NK-92 (cell line): ENCODE data around the gene MCOLN3.
"Not testable (repeated sequence)": the region's sequence is repeated elsewhere in the genome, so short reads cannot be mapped to it uniquely, and the experiment has no call there.

Experiments
- DNase-seq: peaks from one replicate; lab custom pipeline; 2025; ENCODE audit not compliant: unreplicated experiment; lab: John Stamatoyannopoulos, UW

MCOLN3 gene

DNA sequence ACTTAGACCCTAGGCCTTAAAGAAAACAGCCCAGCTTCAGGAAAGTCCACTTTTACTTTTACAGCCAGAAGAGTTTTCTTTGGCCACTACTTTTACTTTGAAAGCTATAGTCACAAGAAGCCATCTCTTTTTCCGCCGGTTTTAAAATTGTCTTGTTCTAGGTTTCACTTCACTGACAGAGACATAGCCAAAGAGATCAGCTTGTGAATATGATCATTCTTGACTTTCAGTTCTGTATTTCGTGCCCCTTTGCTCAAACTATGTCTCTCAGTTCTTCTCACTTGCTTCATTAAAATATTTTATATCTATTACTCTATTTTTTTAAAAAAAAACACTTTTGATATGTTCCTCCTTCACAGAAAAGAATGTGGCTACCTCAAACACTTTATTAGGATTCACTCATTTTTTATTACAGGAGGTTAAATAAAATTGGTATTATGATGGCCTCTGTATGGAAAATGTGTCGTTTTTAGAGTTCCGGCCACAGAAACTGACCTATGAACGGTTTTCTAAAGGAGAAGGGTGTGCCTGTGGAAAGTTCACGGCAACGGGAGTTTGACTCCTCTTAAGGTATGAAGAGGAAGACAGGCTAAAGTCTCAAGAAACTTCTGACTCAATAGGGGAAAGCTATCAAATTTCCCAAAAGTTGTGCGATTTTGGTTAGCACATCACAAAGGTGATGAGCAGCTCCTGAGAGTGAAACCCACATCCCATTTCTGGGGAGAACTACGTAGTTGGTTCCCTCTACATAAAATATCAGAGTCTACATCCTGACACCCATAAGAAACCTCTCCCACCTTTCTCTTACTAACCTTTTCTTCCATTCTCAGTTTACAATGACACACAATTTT, 52.6 kb downstream of the MCOLN3 start:
- DNase-seq = no peak

GRCh38 chr1:84991097-84991920, 57.0 kb downstream of the MCOLN3 start:
- DNase-seq = no peak

- no peak for DNase-seq
Observed at GRCh38 chr1:84988588-84988987, 59.7 kb downstream of the MCOLN3 start.

DNA sequence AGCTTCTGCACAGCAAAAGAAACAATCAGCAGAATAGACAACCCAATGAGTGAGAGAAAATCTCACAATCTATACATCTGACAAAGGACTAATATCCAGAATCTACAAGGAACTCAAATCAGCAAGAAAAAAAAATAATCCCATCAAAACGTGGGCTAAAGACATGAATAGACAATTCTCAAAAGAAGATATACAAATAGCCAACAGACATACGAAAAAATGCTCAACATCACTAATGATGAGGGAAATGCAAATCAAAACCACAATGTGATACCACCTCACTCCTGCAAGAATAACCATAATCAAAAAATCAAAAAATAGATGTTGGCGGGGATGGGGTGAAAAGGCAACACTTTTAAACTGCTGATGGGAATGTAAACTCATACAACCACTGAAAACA, 61.7 kb downstream of the MCOLN3 start:
- DNase-seq = not testable (repeated sequence)

GRCh38 chr1:84985365-84985764, 62.9 kb downstream of the MCOLN3 start:
- no peak for DNase-seq

- DNase-seq = no peak
Observed at GRCh38 chr1:84982395-84982794, 65.9 kb downstream of the MCOLN3 start.

GRCh38 chr1:84975035-84975434, 73.3 kb downstream of the MCOLN3 start:
- no peak for DNase-seq

- no peak for DNase-seq
Observed at GRCh38 chr1:84973498-84974334, 74.6 kb downstream of the MCOLN3 start.

DNA sequence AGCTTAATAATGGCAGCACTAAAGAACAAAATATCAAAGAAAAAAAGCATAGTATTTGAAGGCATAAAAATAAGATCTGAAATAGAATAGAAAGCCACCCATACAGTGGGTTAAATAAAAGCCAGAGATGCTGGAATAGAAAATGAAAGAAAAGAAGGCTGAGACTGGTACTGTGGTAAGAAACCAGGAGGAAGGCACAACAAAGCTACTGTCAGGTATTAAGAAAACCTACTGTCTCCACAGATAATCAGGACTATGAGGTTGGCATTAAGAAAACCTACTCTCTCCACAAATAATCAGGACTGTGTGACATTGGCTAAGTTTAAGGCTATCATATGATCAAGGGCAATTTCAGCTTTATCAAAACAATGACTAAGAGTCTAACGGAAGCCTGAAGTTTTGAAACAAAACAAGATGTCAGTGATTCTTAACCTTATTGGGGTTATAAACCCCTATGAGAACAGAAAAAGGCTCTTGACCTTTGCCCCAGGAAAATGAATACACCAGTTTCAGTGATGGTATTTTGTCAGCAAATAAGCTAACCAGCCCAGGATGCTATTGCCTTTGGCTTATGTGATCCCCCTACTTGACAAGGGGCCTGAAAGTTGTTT, 75.8 kb downstream of the MCOLN3 start:
- DNase-seq = no peak

GRCh38 chr1:84971957-84972356, 76.3 kb downstream of the MCOLN3 start:
- no peak for DNase-seq

DNA sequence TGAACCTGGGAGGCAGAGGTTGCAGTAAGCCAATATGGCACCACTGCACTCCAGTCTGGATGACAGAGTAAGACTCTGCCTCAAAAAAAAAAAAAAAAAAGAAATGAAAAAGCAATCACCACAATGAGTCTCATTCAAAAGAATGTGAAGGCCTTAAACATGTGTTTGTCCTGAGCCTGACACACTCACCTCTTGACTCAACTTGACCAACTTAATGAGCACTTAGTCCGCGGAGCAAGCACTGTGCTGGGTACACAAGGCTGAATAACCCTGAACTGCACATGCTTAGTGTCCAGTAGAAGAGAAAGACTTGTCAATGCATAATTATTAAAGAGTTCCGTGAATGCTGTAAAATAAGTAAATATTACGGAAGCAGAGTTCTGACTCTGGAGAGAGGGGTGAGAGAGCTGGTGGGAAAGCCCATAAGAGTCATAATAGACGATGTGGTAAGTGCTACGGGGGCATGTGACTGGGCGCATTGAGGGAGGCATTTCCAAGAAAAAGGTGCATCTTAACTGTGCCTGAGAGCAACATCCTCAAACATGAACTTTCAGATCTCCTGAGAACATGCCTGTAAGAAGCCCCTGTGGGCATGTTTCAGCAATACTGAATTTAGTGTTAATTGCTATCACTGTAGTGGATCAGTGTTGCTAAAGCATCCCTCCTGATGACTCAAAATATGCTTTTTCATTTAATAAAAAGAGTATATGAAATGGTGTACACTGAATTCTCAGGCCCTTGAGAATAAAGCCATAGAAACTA, 78.6 kb downstream of the MCOLN3 start:
- DNase-seq = no peak

DNA sequence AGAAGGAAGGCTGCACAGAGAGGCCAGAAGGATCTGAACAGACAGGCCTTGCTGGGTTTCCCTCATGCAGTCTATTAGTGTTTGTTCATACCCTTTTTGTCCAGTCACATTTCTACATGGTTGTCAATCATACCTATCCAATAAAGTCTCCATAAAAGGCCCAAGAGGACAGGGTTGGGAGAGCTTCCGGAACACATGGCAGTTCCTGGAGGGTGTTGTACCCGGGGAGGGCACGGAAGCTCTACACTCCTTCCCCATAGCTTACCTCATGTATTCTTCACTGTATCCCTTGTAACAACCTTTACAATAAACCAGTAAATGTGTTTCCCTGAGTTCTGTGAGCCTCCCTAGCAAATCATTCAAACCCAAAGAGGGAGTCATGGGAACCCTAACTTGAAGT, 79.4 kb downstream of the MCOLN3 start:
- no peak for DNase-seq

- DNase-seq = no peak
Observed at GRCh38 chr1:84968101-84968500, 80.2 kb downstream of the MCOLN3 start.
